Left ventricle myocardium inferior (tissue), 1 donor: Measurements from ENCODE around the gene KIF25. TPM values are rescaled to one million over a fixed set of nuclear protein-coding genes. Genes with fewer than 3 reads are reported as not detected.
A peak's percentile ranks its signal among the peaks of the same experiment; 100 is the strongest.

Experiments
- DNase-seq: peaks from one replicate; pipeline ENCODE4 v3.0.0-alpha.2; 2020
- H3K27ac ChIP-seq: fragments of 200-600 bp; replicated peaks from 2 replicates; pipeline ENCODE4 v1.8.0; 2021
- H3K27me3 ChIP-seq: fragments of 200-600 bp; 2 replicates; pipeline ENCODE4 v1.8.0; 2021; ENCODE audit warnings: low read depth
- H3K36me3 ChIP-seq: fragments of 200-600 bp; 2 replicates; pipeline ENCODE4 v1.8.0; 2021
- H3K4me1 ChIP-seq: fragments of 200-600 bp; 2 replicates; pipeline ENCODE4 v1.8.0; 2021
- H3K4me3 ChIP-seq: fragments of 200-600 bp; 2 replicates; pipeline ENCODE4 v1.8.0; 2021; ENCODE audit warnings: mild to moderate bottlenecking, moderate library complexity
- H3K9me3 ChIP-seq: fragments of 200-600 bp; replicated peaks from 2 replicates; pipeline ENCODE4 v1.8.0; 2021
- CTCF ChIP-seq: fragments of 200-600 bp; IDR thresholded peaks from 2 replicates; pipeline ENCODE4 v1.8.0; 2021; ENCODE audit warnings: antibody characterized with exemption, mild to moderate bottlenecking, borderline replicate concordance
- intact Hi-C: fragments of 100-400 bp; cut with micrococcal nuclease; formaldehyde crosslinking; loops from one replicate; pipeline ENCODE4 v1.11.0; 2022
- total RNA-seq: library from RNA; stranded (reverse); fragmentation: NEBNext Ultra II Directional; extraction: Animal tissue kit (Norgen Biotek cat#: 25700); gene quantifications from one replicate; pipeline ENCODE4 v1.2.1, GENCODE V29; 2021
- donor health status: DM: no; HTN: yes; CAD: no; lungs with severe emphysema.

Gene KIF25
- total RNA-seq, 1 donor from 2014 or later: 0.22 TPM

GRCh38 chr6:168047841-168048723 is 50.6 kb downstream of the KIF25 start:
- H3K36me3 ChIP-seq: no peaks in the 10 kb centered on the region
- intact Hi-C loops: no loop called here
- peak overlapping the region; percentile 12 for H3K27ac ChIP-seq

GRCh38 chr6:168048724-168049025 is 51.2 kb downstream of the KIF25 start:
- Histone ChIP-seq H3K4me3 (no peak overlapping the region), H3K9me3 (no peaks in the 10 kb centered on the region), H3K36me3 (no peaks in the 10 kb centered on the region), H3K27me3 (no peaks in the 10 kb centered on the region), H3K27ac (no peak overlapping the region), H3K4me1 (peaks cover 28% of the 10 kb centered on the region)
- TF ChIP-seq CTCF: no peak
- intact Hi-C loops: no loop called here
- DNase-seq: no peak

More at GRCh38 chr6:168047841-168048723, 50.6 kb downstream of the KIF25 start:
- no peak overlapping the region for H3K4me3 ChIP-seq
- H3K4me1 ChIP-seq: peaks cover 24% of the 10 kb centered on the region
- no peak for TF ChIP-seq CTCF
- no peak for DNase-seq
- no peaks in the 10 kb centered on the region for H3K9me3 ChIP-seq
- H3K27me3 ChIP-seq: no peaks in the 10 kb centered on the region

GRCh38 chr6:168049277-168049676 is 51.8 kb downstream of the KIF25 start:
- Histone ChIP-seq H3K27me3 (no peaks in the 10 kb centered on the region), H3K4me1 (peaks cover 34% of the 10 kb centered on the region), H3K4me3 (no peak overlapping the region), H3K36me3 (no peaks in the 10 kb centered on the region), H3K9me3 (no peaks in the 10 kb centered on the region), H3K27ac (no peak overlapping the region)
- intact Hi-C loops: no loop called here
- no peak for TF ChIP-seq CTCF
- no peak for DNase-seq

- peaks cover 37% of the 10 kb centered on the region for H3K4me1 ChIP-seq
- no peak for TF ChIP-seq CTCF
These were observed 52.3 kb downstream of the KIF25 start for GRCh38 chr6:168049706-168050224.

GRCh38 chr6:168050225-168050880 is 52.9 kb downstream of the KIF25 start:
- Histone ChIP-seq H3K36me3 (no peaks in the 10 kb centered on the region), H3K27me3 (no peaks in the 10 kb centered on the region), H3K4me1 (peaks cover 37% of the 10 kb centered on the region), H3K4me3 (no peak overlapping the region), H3K9me3 (no peaks in the 10 kb centered on the region), H3K27ac (peak overlapping the region; percentile 27)
- no peak for TF ChIP-seq CTCF
- DNase-seq: no peak
- intact Hi-C loops: no loop called here

More at GRCh38 chr6:168049706-168050224, 52.3 kb downstream of the KIF25 start:
- H3K27ac ChIP-seq: no peak overlapping the region
- intact Hi-C loops: no loop called here
- DNase-seq: no peak
- no peak overlapping the region for H3K4me3 ChIP-seq
- H3K9me3 ChIP-seq: no peaks in the 10 kb centered on the region
- H3K36me3 ChIP-seq: no peaks in the 10 kb centered on the region
- no peaks in the 10 kb centered on the region for H3K27me3 ChIP-seq
